Measurements from ENCODE around the gene TRPV5.

DNA sequence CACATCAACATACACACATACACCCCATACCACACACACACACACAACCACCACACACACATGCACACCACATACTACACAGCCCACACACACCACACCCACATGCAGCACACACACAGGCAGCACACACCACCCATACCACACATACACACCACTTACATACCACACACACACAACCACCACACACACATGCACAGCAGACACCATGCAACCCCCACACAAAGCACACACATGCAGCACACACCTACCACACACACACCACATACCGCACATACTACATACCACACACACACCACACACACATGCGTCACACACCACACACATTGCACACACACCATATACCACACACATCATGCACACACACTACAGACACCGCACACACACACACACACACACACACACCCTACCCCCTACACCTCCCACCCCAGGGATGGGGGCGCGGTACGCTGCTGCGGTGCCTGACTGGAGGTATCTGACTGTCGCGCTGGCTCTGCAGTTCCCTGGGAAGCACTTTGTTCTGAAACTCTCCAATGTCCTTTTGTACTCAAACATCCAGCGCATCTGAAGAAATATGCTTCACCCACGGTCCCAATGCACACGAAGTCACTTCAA, 42.6 kb downstream of the TRPV5 start:
- TF ChIP-seq, protein P1, sequence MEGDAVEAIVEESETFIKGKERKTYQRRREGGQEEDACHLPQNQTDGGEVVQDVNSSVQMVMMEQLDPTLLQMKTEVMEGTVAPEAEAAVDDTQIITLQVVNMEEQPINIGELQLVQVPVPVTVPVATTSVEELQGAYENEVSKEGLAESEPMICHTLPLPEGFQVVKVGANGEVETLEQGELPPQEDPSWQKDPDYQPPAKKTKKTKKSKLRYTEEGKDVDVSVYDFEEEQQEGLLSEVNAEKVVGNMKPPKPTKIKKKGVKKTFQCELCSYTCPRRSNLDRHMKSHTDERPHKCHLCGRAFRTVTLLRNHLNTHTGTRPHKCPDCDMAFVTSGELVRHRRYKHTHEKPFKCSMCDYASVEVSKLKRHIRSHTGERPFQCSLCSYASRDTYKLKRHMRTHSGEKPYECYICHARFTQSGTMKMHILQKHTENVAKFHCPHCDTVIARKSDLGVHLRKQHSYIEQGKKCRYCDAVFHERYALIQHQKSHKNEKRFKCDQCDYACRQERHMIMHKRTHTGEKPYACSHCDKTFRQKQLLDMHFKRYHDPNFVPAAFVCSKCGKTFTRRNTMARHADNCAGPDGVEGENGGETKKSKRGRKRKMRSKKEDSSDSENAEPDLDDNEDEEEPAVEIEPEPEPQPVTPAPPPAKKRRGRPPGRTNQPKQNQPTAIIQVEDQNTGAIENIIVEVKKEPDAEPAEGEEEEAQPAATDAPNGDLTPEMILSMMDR (conservative IDR thresholded peaks at IDR 0.05 in 1 of 2, IDR thresholded peaks at IDR 0.05 in 1 of 2; ENCODE audit: low read depth in 1 of 2, low read length in 2 of 2) = no peak
- TF ChIP-seq EZH2 (IDR thresholded peaks at IDR 0.05; ENCODE audit: low read length, missing control alignments) = no peak

All from fibroblast of lung (primary cell).